ENCODE measurements around the gene CDC14B. TPM values are rescaled to one million over a fixed set of nuclear protein-coding genes. Genes with fewer than 3 reads are reported as not detected.

CDC14B gene
- total RNA-seq, 1 experiment from 2014 or later, result 57.1 TPM

GRCh38 chr9:96660692-96661248 is 41.1 kb upstream of the CDC14B start:
- Mint-ChIP-seq H3K9me3 (no peaks in the 10 kb centered on the region), H3K27me3 (ENCODE audit: low read depth) (peaks cover 14% of the 10 kb centered on the region), H3K36me3 (no peaks in the 10 kb centered on the region), H3K4me3 (no peak overlapping the region), H3K27ac (no peak overlapping the region), H3K4me1 (peaks cover 3% of the 10 kb centered on the region)
- CTCF ChIA-PET, result no interaction called here
- POLR2A ChIA-PET, result no interaction called here
- TF ChIP-seq HMGA2 (CRISPR knock-in tag; IDR thresholded peaks at IDR 0.05) (no peak), TCF7 (CRISPR knock-in tag; IDR thresholded peaks at IDR 0.05; ENCODE audit: low read depth) (no peak), USF1 (CRISPR knock-in tag; IDR thresholded peaks at IDR 0.05) (no peak), ZNF317 (CRISPR knock-in tag; IDR thresholded peaks at IDR 0.05; ENCODE audit: borderline replicate concordance, low read depth) (no peak), SP1 (CRISPR knock-in tag; conservative IDR thresholded peaks at IDR 0.05) (no peak), ZMAT4 (CRISPR knock-in tag; IDR thresholded peaks at IDR 0.05) (no peak), ARID4B (CRISPR knock-in tag; IDR thresholded peaks at IDR 0.05; ENCODE audit: borderline replicate concordance) (no peak), ZNF396 (CRISPR knock-in tag; IDR thresholded peaks at IDR 0.05; ENCODE audit: borderline replicate concordance) (no peak), CREB1 (CRISPR knock-in tag; IDR thresholded peaks at IDR 0.05) (no peak), E2F1 (CRISPR knock-in tag; IDR thresholded peaks at IDR 0.05) (no peak), ZNF532 (CRISPR knock-in tag; IDR thresholded peaks at IDR 0.05; ENCODE audit: borderline replicate concordance) (no peak), SOX15 (CRISPR knock-in tag; IDR thresholded peaks at IDR 0.05) (no peak), IRF2 (CRISPR knock-in tag; IDR thresholded peaks at IDR 0.05; ENCODE audit: borderline replicate concordance, low read depth) (no peak), GTF2I (CRISPR knock-in tag; conservative IDR thresholded peaks at IDR 0.05) (no peak), ZNF138 (CRISPR knock-in tag; conservative IDR thresholded peaks at IDR 0.05) (no peak), ATF6 (CRISPR knock-in tag; IDR thresholded peaks at IDR 0.05) (no peak), AR (CRISPR knock-in tag; IDR thresholded peaks at IDR 0.05) (no peak), NR2C2 (CRISPR knock-in tag; IDR thresholded peaks at IDR 0.05) (no peak), MAX (CRISPR knock-in tag; IDR thresholded peaks at IDR 0.05) (no peak)
- DNase-seq (ENCODE audit: low spot score) (no peak), ATAC-seq (no peak)
